Measurements from ENCODE around the gene MRGPRF. TPM values are rescaled to one million over a fixed set of nuclear protein-coding genes. Genes with fewer than 3 reads are reported as not detected.

Gene MRGPRF
- total RNA-seq, 1 donor from 2014 or later = not detected

DNA sequence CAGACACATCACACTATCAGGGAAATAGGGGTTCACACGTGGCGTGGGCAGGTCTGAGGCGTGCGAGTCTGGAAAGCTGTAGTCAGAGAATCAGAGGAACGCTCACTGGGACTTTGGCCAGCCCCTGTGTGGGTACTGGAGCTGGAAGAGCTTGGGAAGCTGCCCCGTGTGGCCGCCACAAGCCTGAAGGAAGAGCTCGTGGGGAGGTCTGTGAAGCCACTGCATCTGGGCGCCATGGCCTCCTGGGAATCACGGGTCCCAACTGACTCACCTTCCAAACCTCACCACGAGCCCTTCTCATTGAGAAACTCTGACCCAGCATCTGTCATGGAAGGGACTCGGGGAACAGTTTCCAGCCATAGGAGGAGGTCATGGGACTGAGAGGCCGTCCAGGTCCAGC, 5.9 kb upstream of the MRGPRF start:
- Mint-ChIP-seq H3K36me3 (ENCODE audit: low read depth) (no peaks in the 10 kb centered on the region), H3K27ac (no peak overlapping the region), H3K9me3 (no peaks in the 10 kb centered on the region), H3K27me3 (peaks cover 7% of the 10 kb centered on the region), H3K4me1 (no peaks in the 10 kb centered on the region), H3K4me3 (no peak overlapping the region)
- DNase-seq = no peak
- intact Hi-C loops (cut with micrococcal nuclease) = no loop called here

DNA sequence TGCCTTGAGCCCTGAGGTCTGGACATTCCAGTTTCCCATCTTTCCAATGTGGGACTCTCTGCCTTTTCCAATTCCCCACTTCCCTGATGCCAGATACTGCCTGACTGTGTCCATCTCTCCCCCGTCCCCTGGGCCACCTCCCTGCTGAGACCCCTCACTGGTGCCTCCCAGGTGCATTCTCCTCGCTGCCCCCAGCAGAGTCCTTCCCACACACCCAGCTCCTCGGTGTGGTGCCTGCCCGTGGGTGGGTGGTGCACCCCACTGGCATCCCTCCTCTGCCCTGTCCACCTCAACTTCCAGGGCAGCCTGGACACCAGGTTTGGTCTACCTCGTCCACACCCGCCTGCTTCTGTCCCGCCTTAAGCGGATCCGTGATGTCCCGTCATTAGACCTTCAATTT, 4.9 kb upstream of the MRGPRF start:
- H3K27ac Mint-ChIP-seq = no peak overlapping the region
- intact Hi-C loops (cut with micrococcal nuclease) = no loop called here
- no peaks in the 10 kb centered on the region for H3K36me3 Mint-ChIP-seq (ENCODE audit: low read depth)
- no peaks in the 10 kb centered on the region for H3K9me3 Mint-ChIP-seq
- peaks cover 11% of the 10 kb centered on the region for H3K27me3 Mint-ChIP-seq
- no peak for DNase-seq
- no peaks in the 10 kb centered on the region for H3K4me1 Mint-ChIP-seq
- H3K4me3 Mint-ChIP-seq = no peak overlapping the region

DNA sequence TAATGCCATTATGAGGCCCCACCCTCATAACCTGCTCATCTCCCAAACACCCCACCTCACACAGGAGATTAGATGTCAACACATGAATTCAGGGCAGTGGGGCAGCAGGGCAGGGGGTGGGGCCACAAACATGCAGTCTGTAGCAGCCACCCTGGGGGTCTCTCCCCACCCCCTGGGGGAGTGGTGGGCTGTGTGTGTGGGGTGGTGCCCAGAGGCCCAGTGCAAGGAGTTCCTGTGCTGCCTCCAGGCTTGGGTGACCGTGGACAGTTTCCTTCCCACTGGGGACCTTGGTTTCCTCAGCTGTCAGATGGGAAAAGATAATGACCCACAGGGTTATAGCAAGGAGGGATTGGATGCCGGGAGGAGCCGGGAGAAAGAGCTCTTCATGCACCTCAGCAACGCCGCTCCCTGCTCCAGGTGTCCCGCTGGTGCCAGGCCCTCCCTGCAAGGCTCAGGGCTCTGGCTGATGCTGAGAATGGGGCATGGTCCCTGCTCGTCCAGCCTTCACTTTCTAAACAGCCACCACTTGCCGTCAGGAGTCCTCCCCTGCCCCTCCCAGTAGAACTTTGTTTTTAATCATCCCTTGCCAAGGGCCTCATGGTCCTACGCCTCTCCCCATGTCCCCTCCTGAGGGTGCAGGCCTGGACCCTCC, 2.0 kb upstream of the MRGPRF start:
- Mint-ChIP-seq H3K4me3 (no peak overlapping the region), H3K36me3 (ENCODE audit: low read depth) (no peaks in the 10 kb centered on the region), H3K4me1 (no peaks in the 10 kb centered on the region), H3K27me3 (peaks cover 27% of the 10 kb centered on the region), H3K27ac (no peak overlapping the region), H3K9me3 (no peaks in the 10 kb centered on the region)
- no peak for DNase-seq
- intact Hi-C loops (cut with micrococcal nuclease) = no loop called here

DNA sequence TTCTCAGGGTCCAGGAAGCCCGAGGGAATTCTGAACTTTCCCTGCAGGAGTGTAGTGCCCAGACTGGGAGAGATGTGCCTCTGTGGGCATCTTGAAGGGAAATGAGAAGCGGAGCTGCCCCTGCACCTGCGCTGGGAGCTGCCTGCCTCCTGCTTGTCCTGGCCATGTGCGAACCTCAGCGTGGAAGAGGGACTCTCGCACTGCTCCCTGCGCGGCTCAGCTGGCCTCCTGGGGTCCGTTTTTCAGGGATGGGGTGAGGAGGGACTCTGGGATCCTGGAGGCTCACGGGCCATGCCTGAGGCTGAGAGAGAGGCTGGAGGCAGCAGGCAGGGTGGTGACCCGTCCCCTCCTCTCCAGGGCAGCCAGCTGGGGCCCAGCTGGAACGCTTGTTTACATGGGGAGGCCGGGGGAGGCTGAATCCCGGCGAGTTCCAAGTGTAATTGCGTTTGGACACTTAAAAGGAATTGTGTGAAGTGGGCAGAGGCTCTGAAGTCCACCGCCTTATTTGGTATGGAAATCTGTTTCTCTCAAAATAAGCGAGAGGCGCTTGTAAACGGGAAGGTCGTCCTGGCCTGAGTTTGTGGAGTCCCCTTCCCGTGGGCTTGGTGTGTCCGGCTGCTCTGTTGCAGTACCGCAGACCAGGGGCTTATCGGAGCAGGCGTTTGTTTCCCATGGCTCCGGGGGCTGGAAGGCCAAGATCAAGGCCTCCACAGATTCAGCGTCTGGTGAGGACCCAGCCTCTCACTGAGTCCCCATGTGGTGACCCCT, 1.2 kb upstream of the MRGPRF start:
- no peak for DNase-seq
- H3K27ac Mint-ChIP-seq = no peak overlapping the region
- H3K27me3 Mint-ChIP-seq = peaks cover 28% of the 10 kb centered on the region
- no peaks in the 10 kb centered on the region for H3K9me3 Mint-ChIP-seq
- no peak overlapping the region for H3K4me3 Mint-ChIP-seq
- H3K36me3 Mint-ChIP-seq (ENCODE audit: low read depth) = no peaks in the 10 kb centered on the region
- intact Hi-C loops (cut with micrococcal nuclease) = no loop called here
- no peaks in the 10 kb centered on the region for H3K4me1 Mint-ChIP-seq

DNA sequence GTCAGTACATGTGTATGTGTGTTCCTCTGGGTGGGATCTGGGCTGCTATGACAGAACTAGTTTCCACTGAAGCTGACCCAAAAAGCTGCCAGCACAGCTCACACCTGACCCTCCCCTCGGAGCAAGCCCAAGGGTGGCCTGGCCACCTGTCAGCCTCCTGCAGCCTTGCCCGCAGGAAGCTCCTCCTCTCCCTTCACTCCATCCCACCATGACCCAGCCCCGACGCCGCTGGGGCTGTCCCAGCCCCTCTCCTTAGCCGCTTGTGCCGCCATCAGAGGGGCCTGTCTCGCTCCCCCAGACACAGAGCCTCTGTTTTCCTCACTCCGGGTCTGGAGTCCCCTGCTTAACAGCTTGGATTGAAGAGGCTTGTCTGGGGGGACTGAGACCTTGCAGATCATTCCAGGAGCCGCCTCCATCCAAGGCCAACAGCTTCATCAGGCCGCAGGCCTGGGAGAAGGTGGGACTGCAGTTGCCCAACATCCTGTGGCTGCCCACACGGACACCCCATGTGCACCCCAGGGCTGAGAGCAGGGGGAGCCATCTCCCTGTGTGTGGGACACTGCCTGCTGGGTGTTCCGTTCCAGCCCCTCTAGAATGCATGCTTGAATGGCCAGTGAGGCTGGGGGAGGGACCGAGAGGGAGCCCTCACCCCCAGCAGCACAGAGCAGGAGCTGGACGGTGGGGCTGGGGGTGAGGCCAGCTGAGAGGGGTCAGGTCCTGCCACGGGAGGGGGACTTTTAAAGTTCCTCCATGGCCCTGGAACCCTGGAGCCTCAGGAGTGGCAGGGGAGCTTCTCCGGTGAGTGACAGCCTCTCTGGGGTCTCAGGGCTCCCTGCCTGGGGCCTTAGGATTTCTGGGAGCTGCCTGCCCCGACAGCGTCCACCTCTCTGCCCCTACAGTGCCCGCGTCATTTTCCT, 696 bp downstream of the MRGPRF start:
- Mint-ChIP-seq H3K27me3 (peaks cover 28% of the 10 kb centered on the region), H3K9me3 (no peaks in the 10 kb centered on the region), H3K27ac (no peak overlapping the region), H3K36me3 (ENCODE audit: low read depth) (no peaks in the 10 kb centered on the region), H3K4me1 (no peaks in the 10 kb centered on the region), H3K4me3 (no peak overlapping the region)
- no peak for DNase-seq
- intact Hi-C loops (cut with micrococcal nuclease) = no loop called here

DNA sequence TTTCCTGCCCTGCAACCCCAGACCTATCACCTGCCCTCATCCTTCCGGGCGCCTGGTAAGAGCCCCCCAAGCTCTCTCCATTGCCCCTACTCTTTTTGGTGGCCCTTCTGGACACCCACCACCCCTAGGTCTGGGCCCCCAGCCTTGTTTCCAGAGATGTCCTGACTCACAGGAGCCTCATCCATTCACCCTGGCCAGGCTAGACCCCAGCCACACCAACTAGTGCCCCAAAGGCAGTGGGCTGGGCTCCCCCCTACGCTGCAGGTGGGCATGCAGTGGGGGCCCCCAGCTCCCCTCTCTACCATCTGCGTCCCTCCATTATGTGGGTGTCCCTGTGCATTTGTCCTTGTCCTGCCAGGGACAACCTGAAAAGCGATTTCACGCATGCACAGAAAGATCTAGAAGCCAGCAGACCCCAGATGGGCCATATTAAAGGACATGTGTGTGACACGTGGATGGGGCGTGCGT, 1.4 kb downstream of the MRGPRF start:
- no peaks in the 10 kb centered on the region for H3K9me3 Mint-ChIP-seq
- DNase-seq = no peak
- no peaks in the 10 kb centered on the region for H3K4me1 Mint-ChIP-seq
- intact Hi-C loops (cut with micrococcal nuclease) = no loop called here
- H3K27ac Mint-ChIP-seq = no peak overlapping the region
- H3K27me3 Mint-ChIP-seq = peaks cover 30% of the 10 kb centered on the region
- H3K4me3 Mint-ChIP-seq = no peak overlapping the region
- no peaks in the 10 kb centered on the region for H3K36me3 Mint-ChIP-seq (ENCODE audit: low read depth)

DNA sequence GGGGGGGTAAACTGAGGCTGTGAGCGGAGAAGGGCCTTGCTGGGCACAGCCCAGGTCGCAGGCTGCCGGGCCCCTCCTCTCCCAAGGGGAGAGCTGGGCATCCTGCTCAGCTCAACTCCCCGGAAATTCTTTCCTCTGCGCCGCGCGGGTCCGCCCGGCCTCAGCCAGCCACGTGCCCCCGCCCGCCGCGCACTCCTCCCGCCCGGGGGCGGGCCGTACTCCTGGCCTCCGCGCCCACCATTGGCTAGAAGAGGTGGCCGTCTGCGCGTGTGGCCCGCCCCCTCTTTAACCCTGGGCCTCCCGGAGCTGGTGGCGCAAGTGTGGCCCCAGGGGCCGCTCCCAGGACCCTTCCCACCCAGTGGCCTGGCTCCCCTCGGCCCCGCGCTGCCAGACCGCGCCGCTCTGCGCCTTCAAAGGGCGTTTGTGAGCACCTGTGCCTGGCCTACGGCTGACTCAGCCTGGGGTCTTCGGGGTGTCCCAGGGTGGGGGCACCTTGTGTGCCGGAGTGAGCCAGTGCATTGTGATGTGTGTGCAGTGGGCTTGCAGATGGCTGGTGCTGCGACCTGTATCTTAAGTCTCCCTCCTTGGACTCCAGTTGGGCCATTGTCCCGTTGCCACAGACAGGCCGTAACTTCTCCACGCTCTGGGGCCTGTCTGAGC, 2.0 kb downstream of the MRGPRF start:
- intact Hi-C loops (cut with micrococcal nuclease) = no loop called here

DNA sequence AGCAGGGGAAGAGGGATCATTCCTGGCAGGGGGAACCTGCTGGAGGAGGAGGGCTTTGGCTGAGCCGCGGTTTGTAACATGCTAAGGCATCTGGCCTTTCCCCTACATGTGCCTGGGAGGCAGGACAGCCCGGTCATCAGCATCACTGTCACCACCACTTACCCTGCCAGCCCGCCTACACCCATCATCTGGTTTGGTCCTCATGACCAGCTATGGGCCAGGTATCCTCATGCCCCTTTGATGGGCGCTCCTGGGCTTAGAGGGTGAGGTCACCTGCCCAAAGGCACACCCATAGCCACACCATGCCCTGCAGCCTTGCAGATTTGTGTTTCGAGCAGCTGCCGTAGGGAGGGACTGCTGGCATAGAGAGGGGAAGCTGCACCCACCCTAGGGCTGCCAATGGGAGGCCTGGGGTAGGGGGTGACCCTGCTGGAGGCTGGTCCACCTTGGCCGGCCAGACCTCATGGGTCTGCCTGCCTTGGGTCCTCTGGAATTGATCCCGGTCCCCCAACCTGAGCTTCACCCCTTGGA, 2.6 kb downstream of the MRGPRF start:
- Mint-ChIP-seq H3K27ac (no peak overlapping the region), H3K9me3 (no peaks in the 10 kb centered on the region), H3K4me1 (no peaks in the 10 kb centered on the region), H3K27me3 (peaks cover 27% of the 10 kb centered on the region), H3K36me3 (ENCODE audit: low read depth) (no peaks in the 10 kb centered on the region), H3K4me3 (no peak overlapping the region)
- intact Hi-C loops (cut with micrococcal nuclease) = no loop called here
- no peak for DNase-seq

More for the DNA sequence above, 2.0 kb downstream of the MRGPRF start:
- no peaks in the 10 kb centered on the region for H3K4me1 Mint-ChIP-seq
- H3K27ac Mint-ChIP-seq = no peak overlapping the region
- H3K36me3 Mint-ChIP-seq (ENCODE audit: low read depth) = no peaks in the 10 kb centered on the region
- no peak overlapping the region for H3K4me3 Mint-ChIP-seq
- DNase-seq = peak; percentile 82
- H3K9me3 Mint-ChIP-seq = no peaks in the 10 kb centered on the region
- H3K27me3 Mint-ChIP-seq = peaks cover 28% of the 10 kb centered on the region

DNA sequence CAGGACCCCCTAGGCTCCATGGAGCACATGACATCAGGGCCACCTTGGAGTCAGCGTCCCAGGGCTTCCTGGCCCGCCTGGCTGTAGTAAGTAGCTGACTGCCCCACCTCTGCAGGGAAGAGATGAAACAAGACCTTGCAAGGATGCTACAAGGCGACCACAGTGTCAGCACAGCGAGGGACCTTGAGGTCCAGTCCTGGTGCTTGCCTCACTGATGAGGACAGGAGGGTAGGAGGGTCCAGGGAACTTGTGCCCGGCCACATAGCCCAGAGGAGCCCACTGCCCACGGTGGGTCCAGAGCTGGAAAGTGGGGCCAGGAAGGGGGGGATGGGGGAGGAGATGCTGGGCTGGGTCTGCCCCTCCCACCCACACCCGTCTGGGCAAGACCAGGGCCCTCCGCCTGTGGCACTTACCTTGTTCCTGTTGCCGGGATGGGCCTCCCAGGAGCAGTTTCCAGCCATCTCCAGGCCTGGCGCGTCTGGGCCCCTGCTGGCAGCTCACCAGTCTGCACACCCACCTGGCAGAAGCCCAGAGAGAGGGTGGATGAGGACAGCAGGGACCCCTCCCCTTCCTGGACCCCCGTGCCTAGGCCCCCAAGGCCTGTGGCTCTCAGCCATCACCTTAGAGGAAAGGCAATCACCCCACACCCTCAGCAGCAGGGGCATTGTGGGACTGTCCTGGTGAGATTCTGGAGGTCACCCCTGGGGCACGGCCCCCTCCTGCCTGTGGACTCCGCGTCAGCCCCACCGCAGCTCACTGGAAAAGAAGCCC, 3.4 kb downstream of the MRGPRF start:
- no peak for DNase-seq
- Mint-ChIP-seq H3K27ac (no peak overlapping the region), H3K4me3 (no peak overlapping the region), H3K4me1 (no peaks in the 10 kb centered on the region), H3K27me3 (peaks cover 24% of the 10 kb centered on the region), H3K9me3 (no peaks in the 10 kb centered on the region), H3K36me3 (ENCODE audit: low read depth) (no peaks in the 10 kb centered on the region)
- intact Hi-C loops (cut with micrococcal nuclease) = no loop called here

DNA sequence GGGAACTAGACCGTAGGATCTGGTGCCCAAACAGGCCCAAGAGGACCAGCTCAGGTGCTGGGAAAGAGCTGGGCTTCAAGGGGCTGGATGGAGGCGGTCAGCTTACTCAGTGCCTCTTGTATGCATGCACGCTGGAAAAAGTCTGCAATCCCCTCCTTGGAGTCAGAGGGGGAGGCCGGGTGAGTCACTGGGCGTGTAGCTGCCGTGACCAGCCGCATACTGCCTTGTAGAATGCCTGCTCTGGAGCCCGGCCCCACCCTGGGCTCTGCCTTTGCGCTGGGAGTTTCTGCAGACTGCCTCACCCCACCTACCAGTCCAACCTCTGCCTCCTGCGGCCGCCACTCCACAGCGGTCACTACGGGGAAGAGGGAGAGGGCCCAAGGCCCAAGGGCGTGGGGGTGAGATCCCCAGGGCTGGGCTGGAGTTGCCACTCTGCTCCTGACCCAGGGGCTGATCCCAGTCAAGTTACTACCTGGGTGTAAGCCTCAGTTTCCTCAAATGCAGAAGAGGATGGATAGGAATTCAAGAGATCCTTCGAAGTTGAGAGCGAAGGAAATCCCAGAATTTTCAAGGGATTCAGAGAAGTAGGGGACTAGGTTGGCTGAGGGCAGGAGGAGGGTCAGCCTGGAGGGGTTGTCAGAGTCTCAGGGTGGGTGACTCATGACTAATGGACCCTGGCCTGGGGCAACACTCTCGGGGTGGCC, 4.2 kb downstream of the MRGPRF start:
- no peaks in the 10 kb centered on the region for H3K36me3 Mint-ChIP-seq (ENCODE audit: low read depth)
- DNase-seq = no peak
- no peak overlapping the region for H3K4me3 Mint-ChIP-seq
- no peaks in the 10 kb centered on the region for H3K9me3 Mint-ChIP-seq
- H3K4me1 Mint-ChIP-seq = no peaks in the 10 kb centered on the region
- peaks cover 23% of the 10 kb centered on the region for H3K27me3 Mint-ChIP-seq
- no peak overlapping the region for H3K27ac Mint-ChIP-seq
- intact Hi-C loops (cut with micrococcal nuclease) = no loop called here

DNA sequence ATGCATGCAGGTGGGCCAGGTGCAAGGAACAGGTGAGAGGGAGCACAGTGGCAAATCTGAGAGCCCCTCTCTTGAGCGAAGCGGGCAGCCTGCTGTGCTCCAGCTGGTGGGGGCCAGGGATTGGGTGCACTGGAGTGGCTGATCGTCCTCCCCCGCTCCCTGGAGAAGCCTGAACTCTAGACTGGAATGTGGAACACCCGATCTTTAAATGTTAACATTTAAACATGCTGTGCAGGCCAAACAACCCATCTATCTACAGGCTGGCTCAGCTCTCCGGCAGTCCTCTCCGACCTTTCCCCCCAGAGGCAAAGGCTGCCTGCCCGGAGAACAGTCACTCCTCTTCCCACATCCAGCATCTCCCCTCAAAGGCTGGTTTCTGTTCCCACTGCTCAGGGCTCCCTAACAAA, 5.1 kb downstream of the MRGPRF start:
- Mint-ChIP-seq H3K27ac (no peak overlapping the region), H3K27me3 (peaks cover 19% of the 10 kb centered on the region), H3K4me3 (no peak overlapping the region), H3K4me1 (no peaks in the 10 kb centered on the region), H3K36me3 (ENCODE audit: low read depth) (no peaks in the 10 kb centered on the region), H3K9me3 (no peaks in the 10 kb centered on the region)
- intact Hi-C loops (cut with micrococcal nuclease) = no loop called here
- no peak for DNase-seq

DNA sequence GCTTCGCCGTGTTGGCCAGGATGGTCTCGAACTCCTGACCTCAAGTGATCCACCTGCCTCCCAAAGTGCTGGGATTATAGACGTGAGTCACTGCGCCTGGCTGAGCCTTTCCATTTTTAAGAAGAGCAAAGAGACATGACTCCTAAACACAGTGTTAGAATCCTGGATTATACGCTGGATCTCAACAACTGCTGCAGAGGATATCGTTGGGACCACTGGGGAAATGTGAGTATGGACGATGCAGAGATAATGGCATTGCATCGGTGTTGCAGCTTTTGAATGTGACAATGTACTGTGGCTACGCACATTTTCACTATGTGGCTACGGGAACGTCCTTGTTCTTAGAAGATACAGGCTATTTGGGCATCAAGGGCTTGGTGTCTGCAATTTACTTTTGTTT, 6.2 kb downstream of the MRGPRF start:
- DNase-seq = no peak
- H3K4me3 Mint-ChIP-seq = no peak overlapping the region
- H3K27ac Mint-ChIP-seq = no peak overlapping the region
- no peaks in the 10 kb centered on the region for H3K36me3 Mint-ChIP-seq (ENCODE audit: low read depth)
- H3K9me3 Mint-ChIP-seq = no peaks in the 10 kb centered on the region
- H3K27me3 Mint-ChIP-seq = peaks cover 11% of the 10 kb centered on the region
- H3K4me1 Mint-ChIP-seq = no peaks in the 10 kb centered on the region
- intact Hi-C loops (cut with micrococcal nuclease) = no loop called here

All from activated CD4-positive, alpha-beta T cell treated with anti-CD3 and anti-CD28 coated beads, Interleukin-2, amount 10 ng/mL, durations not matched to agents 24 days and 14 days (primary cell).